ENCODE results near the gene TNS1.

Gene TNS1

GRCh38 chr2:217960351-217960750 lies 42.4 kb downstream of the TNS1 start:
- no peak for TF ChIP-seq POLR2AphosphoS5 (IDR thresholded peaks at IDR 0.05; ENCODE audit: borderline replicate concordance, low read depth, low read length)
- no peak for TF ChIP-seq FOXP2 (optimal IDR thresholded peaks at IDR 0.05; ENCODE audit: control extremely low read depth, extremely low read length, insufficient read depth)
- no peak for TF ChIP-seq EZH2 (IDR thresholded peaks at IDR 0.05)
- H3K9ac ChIP-seq (ENCODE audit: insufficient read length): no peak overlapping the region
- DNase-seq (ENCODE audit: low read depth, low spot score): no peak
- no peak overlapping the region for H3K27ac ChIP-seq
- peaks cover 48% of the 10 kb centered on the region for H3K36me3 ChIP-seq (ENCODE audit: insufficient read depth, low read length)
- no peak overlapping the region for H3K4me3 ChIP-seq
- H3K9me3 ChIP-seq (ENCODE audit: low read depth, low read length): no peaks in the 10 kb centered on the region

DNA sequence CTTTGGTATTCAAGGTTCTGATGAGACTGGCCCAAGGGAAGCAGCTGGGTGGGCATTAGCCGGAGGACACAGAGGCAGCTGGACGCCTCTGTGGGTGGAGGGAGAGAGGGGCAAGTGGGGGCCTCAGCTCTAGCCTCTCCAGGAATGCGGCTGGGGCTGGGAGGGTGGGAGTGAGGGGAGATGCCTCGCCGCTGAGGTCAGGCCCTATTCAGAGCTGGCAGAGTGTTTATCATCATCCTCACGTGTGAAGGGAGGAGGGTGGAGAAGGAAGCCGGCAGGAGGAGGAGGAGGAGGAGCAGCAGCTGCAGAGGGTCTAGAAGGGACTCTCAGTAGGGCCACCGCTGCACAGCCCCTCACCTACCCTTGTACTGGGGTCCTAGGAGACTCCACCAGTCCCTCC lies 43.1 kb downstream of the TNS1 start:
- no peak for DNase-seq (ENCODE audit: low read depth, low spot score)
- Histone ChIP-seq H3K27ac (no peak overlapping the region), H3K9ac (ENCODE audit: insufficient read length) (no peak overlapping the region), H3K4me3 (no peak overlapping the region), H3K9me3 (ENCODE audit: low read depth, low read length) (no peaks in the 10 kb centered on the region), H3K36me3 (ENCODE audit: insufficient read depth, low read length) (peaks cover 42% of the 10 kb centered on the region)
- TF ChIP-seq EZH2 (IDR thresholded peaks at IDR 0.05) (no peak), FOXP2 (optimal IDR thresholded peaks at IDR 0.05; ENCODE audit: control extremely low read depth, extremely low read length, insufficient read depth) (no peak), POLR2AphosphoS5 (IDR thresholded peaks at IDR 0.05; ENCODE audit: borderline replicate concordance, low read depth, low read length) (no peak)

DNA sequence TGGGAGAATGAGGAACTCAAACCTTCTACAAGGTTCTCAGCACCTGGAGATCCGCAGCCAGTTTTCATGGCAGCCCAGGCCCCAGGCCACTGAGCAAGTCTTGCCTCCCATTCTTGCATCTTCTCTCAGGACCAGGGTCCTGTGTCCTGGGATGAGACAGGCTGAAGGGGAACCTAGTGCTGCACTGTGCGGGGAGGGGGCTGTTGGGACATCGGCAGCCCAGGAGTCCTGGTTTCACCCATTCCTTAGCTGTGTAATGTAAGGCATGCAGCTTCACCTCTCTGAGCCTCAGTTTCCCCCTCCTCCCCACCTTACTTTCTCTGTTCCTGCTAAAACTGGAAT lies 43.9 kb downstream of the TNS1 start:
- TF ChIP-seq FOXP2 (optimal IDR thresholded peaks at IDR 0.05; ENCODE audit: control extremely low read depth, extremely low read length, insufficient read depth) (no peak), EZH2 (IDR thresholded peaks at IDR 0.05) (no peak), POLR2AphosphoS5 (IDR thresholded peaks at IDR 0.05; ENCODE audit: borderline replicate concordance, low read depth, low read length) (no peak)
- Histone ChIP-seq H3K36me3 (ENCODE audit: insufficient read depth, low read length) (peaks cover 39% of the 10 kb centered on the region), H3K4me3 (no peak overlapping the region), H3K27ac (no peak overlapping the region), H3K9me3 (ENCODE audit: low read depth, low read length) (no peaks in the 10 kb centered on the region), H3K9ac (ENCODE audit: insufficient read length) (no peak overlapping the region)
- DNase-seq (ENCODE audit: low read depth, low spot score): no peak

DNA sequence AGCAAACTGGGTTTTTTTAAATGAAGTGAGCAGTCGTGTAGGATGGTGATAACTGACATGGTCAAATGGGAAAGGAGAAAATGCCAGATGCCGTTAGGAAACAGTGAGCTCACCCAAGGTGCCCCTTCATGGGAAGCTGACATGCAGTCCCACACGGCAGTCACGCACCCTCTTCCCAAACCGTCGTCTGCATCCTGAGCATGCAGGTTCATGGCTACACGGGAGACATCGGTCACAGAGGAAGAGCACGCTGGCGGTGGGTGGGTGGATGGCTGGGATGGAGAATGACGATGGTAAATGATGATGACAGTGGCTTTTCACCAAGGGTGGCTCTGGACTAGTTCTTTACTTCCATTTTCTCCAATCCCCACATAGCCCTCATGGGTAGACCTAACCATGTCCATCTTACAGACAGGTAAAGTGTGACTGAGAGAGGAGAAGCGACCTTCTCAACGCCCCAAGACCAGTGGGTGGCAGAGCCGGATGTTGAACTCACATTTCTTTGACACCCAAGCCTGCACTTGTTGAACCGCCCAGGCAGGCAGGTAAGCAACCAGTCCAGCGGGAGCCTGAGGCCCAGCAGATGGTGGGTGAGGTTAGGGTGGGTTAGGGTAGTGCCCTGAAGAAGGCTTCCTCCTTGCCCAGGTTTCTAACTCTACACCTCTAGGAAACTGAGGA lies 44.5 kb downstream of the TNS1 start:
- Histone ChIP-seq H3K4me3 (no peak overlapping the region), H3K9ac (ENCODE audit: insufficient read length) (no peak overlapping the region), H3K9me3 (ENCODE audit: low read depth, low read length) (no peaks in the 10 kb centered on the region), H3K27ac (no peak overlapping the region), H3K36me3 (ENCODE audit: insufficient read depth, low read length) (peaks cover 37% of the 10 kb centered on the region)
- DNase-seq (ENCODE audit: low read depth, low spot score): no peak
- TF ChIP-seq EZH2 (IDR thresholded peaks at IDR 0.05) (no peak), POLR2AphosphoS5 (IDR thresholded peaks at IDR 0.05; ENCODE audit: borderline replicate concordance, low read depth, low read length) (no peak), FOXP2 (optimal IDR thresholded peaks at IDR 0.05; ENCODE audit: control extremely low read depth, extremely low read length, insufficient read depth) (no peak)

DNA sequence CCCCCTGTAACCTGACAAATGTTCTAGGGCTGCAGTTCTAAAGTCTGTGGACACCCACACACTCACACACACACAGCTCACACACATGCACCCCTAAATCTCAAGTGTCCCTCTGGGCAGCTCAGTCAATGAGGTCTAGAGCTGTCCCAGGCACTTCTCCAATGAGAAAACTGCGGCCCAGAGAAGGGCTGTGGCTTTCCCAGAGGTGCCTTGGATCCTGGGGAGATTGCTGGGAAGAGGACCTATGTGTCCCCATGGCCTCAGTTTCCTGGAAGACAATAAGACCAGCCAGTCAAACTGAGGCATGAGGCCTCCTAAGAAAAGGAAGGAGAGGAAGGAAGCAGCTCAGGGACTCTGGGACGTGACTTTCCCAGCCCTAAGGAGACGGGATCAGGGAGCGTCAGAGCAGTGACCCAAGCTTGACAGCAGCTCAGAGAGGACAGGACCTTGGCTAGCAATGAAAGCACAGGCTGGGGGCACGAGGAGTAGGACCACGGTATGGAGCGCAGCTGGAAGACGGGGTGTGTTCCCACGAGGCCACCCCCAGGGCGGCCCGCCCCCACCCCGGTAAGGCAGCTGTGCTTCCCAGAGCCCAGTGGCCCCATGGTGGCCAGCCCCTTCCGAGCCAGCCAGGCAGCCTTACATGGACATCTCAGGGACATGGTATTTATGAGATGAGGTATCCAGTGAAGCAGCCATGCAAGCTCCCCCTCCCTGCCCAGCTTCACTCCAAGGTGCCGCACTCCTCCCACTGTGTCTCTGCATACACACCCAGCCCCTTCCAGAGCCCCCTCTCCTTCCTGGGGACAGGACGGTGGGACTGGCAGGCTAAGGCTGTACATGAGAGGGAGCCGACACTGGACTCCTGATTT lies 46.0 kb downstream of the TNS1 start:
- no peak for DNase-seq (ENCODE audit: low read depth, low spot score)
- no peak overlapping the region for H3K27ac ChIP-seq
- TF ChIP-seq POLR2AphosphoS5 (IDR thresholded peaks at IDR 0.05; ENCODE audit: borderline replicate concordance, low read depth, low read length): no peak

DNA sequence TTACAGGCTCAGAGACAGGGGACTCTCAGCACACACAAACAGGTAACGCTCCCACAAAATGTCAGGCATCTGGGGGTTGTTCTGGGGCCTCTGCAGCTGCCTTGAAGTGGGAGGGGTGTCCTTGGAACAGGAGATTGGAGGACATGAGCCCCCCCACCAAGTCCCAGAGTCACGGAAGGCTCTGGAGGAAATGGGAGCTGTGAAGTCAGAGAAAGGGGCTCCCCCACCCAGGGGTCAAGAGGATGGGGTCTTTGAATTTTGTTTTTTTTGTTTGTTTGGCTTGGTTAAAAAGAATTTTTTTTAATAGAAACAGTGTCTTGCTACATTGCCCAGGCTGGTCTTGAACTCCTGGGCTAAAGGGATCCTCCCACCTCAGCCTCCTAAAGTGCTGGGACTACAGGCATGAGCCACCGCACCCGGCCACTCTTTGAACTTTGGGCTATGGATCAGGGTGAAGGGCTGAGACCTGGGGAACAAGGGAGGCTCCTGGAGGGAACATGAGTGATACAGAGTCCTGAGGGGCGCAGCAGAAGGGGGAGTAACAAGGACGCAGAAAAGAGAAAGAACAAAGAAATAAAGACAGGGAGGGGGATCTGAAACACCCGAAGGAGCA lies 46.8 kb downstream of the TNS1 start:
- DNase-seq (ENCODE audit: low read depth, low spot score): no peak
- H3K36me3 ChIP-seq (ENCODE audit: insufficient read depth, low read length): peaks cover 34% of the 10 kb centered on the region; the same call in 1 of the 2 replicates
- no peak overlapping the region for H3K9ac ChIP-seq (ENCODE audit: insufficient read length)
- TF ChIP-seq POLR2AphosphoS5 (IDR thresholded peaks at IDR 0.05; ENCODE audit: borderline replicate concordance, low read depth, low read length) (no peak), FOXP2 (optimal IDR thresholded peaks at IDR 0.05; ENCODE audit: control extremely low read depth, extremely low read length, insufficient read depth) (no peak), EZH2 (IDR thresholded peaks at IDR 0.05) (no peak)
- H3K4me3 ChIP-seq: no peak overlapping the region
- H3K27ac ChIP-seq: no peak overlapping the region
- no peaks in the 10 kb centered on the region for H3K9me3 ChIP-seq (ENCODE audit: low read depth, low read length)

More for the DNA sequence above, 46.0 kb downstream of the TNS1 start:
- Histone ChIP-seq H3K9ac (ENCODE audit: insufficient read length) (no peak overlapping the region), H3K4me3 (no peak overlapping the region), H3K9me3 (ENCODE audit: low read depth, low read length) (no peaks in the 10 kb centered on the region), H3K36me3 (ENCODE audit: insufficient read depth, low read length) (peaks cover 34% of the 10 kb centered on the region; the same call in 1 of the 2 replicates)

- TF ChIP-seq FOXP2 (optimal IDR thresholded peaks at IDR 0.05; ENCODE audit: control extremely low read depth, extremely low read length, insufficient read depth): no peak
- Histone ChIP-seq H3K27ac (no peak overlapping the region), H3K9me3 (ENCODE audit: low read depth, low read length) (no peaks in the 10 kb centered on the region), H3K4me3 (no peak overlapping the region), H3K36me3 (ENCODE audit: insufficient read depth, low read length) (peaks cover 34% of the 10 kb centered on the region; the same call in 1 of the 2 replicates), H3K9ac (ENCODE audit: insufficient read length) (no peak overlapping the region)
- no peak for DNase-seq (ENCODE audit: low read depth, low spot score)
These were observed 47.6 kb downstream of the TNS1 start for GRCh38 chr2:217954971-217955740.

- Histone ChIP-seq H3K36me3 (ENCODE audit: insufficient read depth, low read length) (peaks cover 34% of the 10 kb centered on the region; the same call in 1 of the 2 replicates), H3K9ac (ENCODE audit: insufficient read length) (no peak overlapping the region), H3K9me3 (ENCODE audit: low read depth, low read length) (no peaks in the 10 kb centered on the region), H3K27ac (no peak overlapping the region), H3K4me3 (no peak overlapping the region)
- no peak for DNase-seq (ENCODE audit: low read depth, low spot score)
- TF ChIP-seq FOXP2 (optimal IDR thresholded peaks at IDR 0.05; ENCODE audit: control extremely low read depth, extremely low read length, insufficient read depth) (no peak), POLR2AphosphoS5 (IDR thresholded peaks at IDR 0.05; ENCODE audit: borderline replicate concordance, low read depth, low read length) (no peak), EZH2 (IDR thresholded peaks at IDR 0.05) (no peak)
These were observed 48.3 kb downstream of the TNS1 start for GRCh38 chr2:217954469-217954868.

All from SK-N-MC (cell line).